Fibroblast of lung (primary cell): ENCODE results near the gene CMTM1. TPM values are rescaled to one million over a fixed set of nuclear protein-coding genes. Genes with fewer than 3 reads are reported as not detected.

Experiments used
- DNase-seq, 2 donors: peaks; one replicate each; pipeline versions ENCODE4 v3.0.0 to v3.0.0-alpha.2; 2010; ENCODE audit warnings: low read depth in 2 of 2
- H2AFZ ChIP-seq: 2 replicates; pipeline ENCODE4 v1.5.1; 2012; ENCODE audit warnings: low read length, control low read depth, inconsistent platforms
- H3K27ac ChIP-seq: 2 replicates; pipeline ENCODE4 v1.5.1; 2011; ENCODE audit warnings: low read length, control low read depth; ENCODE audit not compliant: insufficient read depth
- H3K27me3 ChIP-seq: 2 replicates; pipeline ENCODE4 v1.5.1; 2011; ENCODE audit warnings: mild to moderate bottlenecking, low read length; ENCODE audit not compliant: control insufficient read depth, insufficient read depth
- H3K36me3 ChIP-seq: 2 replicates; pipeline ENCODE4 v1.5.1; 2011; ENCODE audit warnings: low read length; ENCODE audit not compliant: control insufficient read depth, insufficient read depth
- H3K4me1 ChIP-seq: 2 replicates; pipeline ENCODE4 v1.5.1; 2011; ENCODE audit warnings: low read length; ENCODE audit not compliant: control insufficient read depth, insufficient read depth; ENCODE audit errors: extremely low read depth
- H3K4me2 ChIP-seq: 2 replicates; pipeline ENCODE4 v1.5.1; 2011; ENCODE audit warnings: low read length, control low read depth; ENCODE audit not compliant: insufficient read depth; ENCODE audit errors: extremely low read depth
- H3K4me3 ChIP-seq, 4 experiments: fragments of 200-600 bp in 1 of 4; sonication (generic) in 1 of 4; replicated peaks in 1 of 4; 2 replicates each; pipeline ENCODE4 v1.5.1; 2011 to 2016; ENCODE audit warnings: low read length in 4 of 4, low read depth in 3 of 4, mild to moderate bottlenecking in 3 of 4, control low read depth in 2 of 4, inconsistent platforms in 1 of 4, mixed read lengths in 1 of 4; ENCODE audit not compliant: insufficient read depth in 1 of 4; ENCODE audit errors: control extremely low read depth in 1 of 4
- H3K79me2 ChIP-seq: 2 replicates; pipeline ENCODE4 v1.5.1; 2012; ENCODE audit warnings: mild to moderate bottlenecking, low read length, inconsistent platforms; ENCODE audit not compliant: control insufficient read depth, insufficient read depth
- H3K9ac ChIP-seq: 2 replicates; pipeline ENCODE4 v1.5.1; 2011; ENCODE audit warnings: mild to moderate bottlenecking, low read length, control low read depth; ENCODE audit not compliant: insufficient read depth
- H3K9me3 ChIP-seq: 2 replicates; pipeline ENCODE4 v1.5.1; 2012; ENCODE audit warnings: low read depth, low read length; ENCODE audit not compliant: control insufficient read depth, insufficient read depth
- H4K20me1 ChIP-seq: 2 replicates; pipeline ENCODE4 v1.5.1; 2011; ENCODE audit warnings: low read length; ENCODE audit not compliant: control insufficient read depth, insufficient read depth; ENCODE audit errors: extremely low read depth
- EZH2 ChIP-seq: IDR thresholded peaks from 2 replicates; pipeline ENCODE4 v1.5.1; 2012; ENCODE audit warnings: low read length, control low read depth, mild to moderate bottlenecking; ENCODE audit errors: missing control alignments
- polyA plus RNA-seq, 2 donors: library from polyadenylated mRNA; depleted of rRNA in 1 of 2; stranded (reverse) in 1 of 2; unstranded in 1 of 2; fragments of >200 nt; gene quantifications; 2 replicates each; pipeline ENCODE4 v1.2.1, GENCODE V29; 2011 to 2012; ENCODE audit warnings: missing spikeins in 1 of 2
- total RNA-seq: library from RNA; depleted of rRNA; stranded (reverse); fragments of >200 nt; gene quantifications from 2 replicates; pipeline ENCODE4 v1.2.1, GENCODE V29; 2014
- TF ChIP-seq, protein P1 (sequence below), 2 donors: IDR thresholded peaks in 1 of 2; conservative IDR thresholded peaks in 1 of 2; 1 replicate in 1 of 2; 2 replicates in 1 of 2; pipeline ENCODE4 v1.5.1; 2011 to 2012; ENCODE audit warnings: low read length in 2 of 2, control low read depth in 1 of 2, inconsistent platforms in 1 of 2, low read depth in 1 of 2, mild to moderate bottlenecking in 1 of 2

CMTM1 gene
- total and polyA plus RNA-seq, 2 donors (not counting 1 experiment from before 2014, with no cell fraction given), result 0.99 to 1.5 TPM

DNA sequence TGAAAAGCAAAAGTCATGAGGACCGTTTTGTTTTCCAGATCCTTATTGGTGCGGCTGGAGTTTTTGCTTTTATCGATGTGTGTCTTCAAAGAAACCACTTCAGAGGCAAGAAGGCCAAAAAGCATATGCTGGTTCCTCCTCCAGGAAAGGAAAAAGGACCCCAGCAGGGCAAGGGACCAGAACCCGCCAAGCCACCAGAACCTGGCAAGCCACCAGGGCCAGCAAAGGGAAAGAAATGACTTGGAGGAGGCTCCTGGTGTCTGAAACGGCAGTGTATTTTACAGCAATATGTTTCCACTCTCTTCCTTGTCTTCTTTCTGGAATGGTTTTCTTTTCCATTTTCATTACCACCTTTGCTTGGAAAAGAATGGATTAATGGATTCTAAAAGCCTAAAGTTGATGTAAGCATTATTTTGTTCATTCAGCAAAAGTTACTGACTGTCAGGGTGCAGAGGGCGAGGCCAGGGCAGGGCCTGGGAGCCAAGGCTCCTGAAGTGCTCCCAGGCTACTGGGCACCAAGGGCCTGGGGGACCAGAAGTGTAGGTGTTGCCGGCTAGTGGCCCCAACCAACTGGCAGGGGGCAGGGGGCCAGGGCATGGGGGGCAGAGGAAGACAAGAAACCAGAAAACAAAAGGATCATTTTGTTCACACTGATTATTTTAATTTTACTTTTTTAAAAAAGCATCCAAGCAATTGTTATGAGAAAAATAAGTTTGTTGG is 21.8 kb downstream of the CMTM1 start:
- no peak for DNase-seq
- H3K36me3 ChIP-seq, result no peaks in the 10 kb centered on the region
- H4K20me1 ChIP-seq, result no peaks in the 10 kb centered on the region
- no peak overlapping the region for H3K4me3 ChIP-seq
- no peaks in the 10 kb centered on the region for H3K4me1 ChIP-seq
- peaks cover 4% of the 10 kb centered on the region for H3K27me3 ChIP-seq
- TF ChIP-seq, protein P1, sequence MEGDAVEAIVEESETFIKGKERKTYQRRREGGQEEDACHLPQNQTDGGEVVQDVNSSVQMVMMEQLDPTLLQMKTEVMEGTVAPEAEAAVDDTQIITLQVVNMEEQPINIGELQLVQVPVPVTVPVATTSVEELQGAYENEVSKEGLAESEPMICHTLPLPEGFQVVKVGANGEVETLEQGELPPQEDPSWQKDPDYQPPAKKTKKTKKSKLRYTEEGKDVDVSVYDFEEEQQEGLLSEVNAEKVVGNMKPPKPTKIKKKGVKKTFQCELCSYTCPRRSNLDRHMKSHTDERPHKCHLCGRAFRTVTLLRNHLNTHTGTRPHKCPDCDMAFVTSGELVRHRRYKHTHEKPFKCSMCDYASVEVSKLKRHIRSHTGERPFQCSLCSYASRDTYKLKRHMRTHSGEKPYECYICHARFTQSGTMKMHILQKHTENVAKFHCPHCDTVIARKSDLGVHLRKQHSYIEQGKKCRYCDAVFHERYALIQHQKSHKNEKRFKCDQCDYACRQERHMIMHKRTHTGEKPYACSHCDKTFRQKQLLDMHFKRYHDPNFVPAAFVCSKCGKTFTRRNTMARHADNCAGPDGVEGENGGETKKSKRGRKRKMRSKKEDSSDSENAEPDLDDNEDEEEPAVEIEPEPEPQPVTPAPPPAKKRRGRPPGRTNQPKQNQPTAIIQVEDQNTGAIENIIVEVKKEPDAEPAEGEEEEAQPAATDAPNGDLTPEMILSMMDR (conservative IDR thresholded peaks at IDR 0.05 in 1 of 2, IDR thresholded peaks at IDR 0.05 in 1 of 2; ENCODE audit: low read depth in 1 of 2, low read length in 2 of 2), result no peak
- no peak for TF ChIP-seq EZH2
- H2AFZ ChIP-seq, result no peak overlapping the region
- H3K9me3 ChIP-seq, result no peaks in the 10 kb centered on the region
- no peaks in the 10 kb centered on the region for H3K79me2 ChIP-seq
- no peak overlapping the region for H3K27ac ChIP-seq
- peak overlapping the region; percentile 40 for H3K4me2 ChIP-seq
- H3K9ac ChIP-seq, result no peak overlapping the region

GRCh38 chr16:66588981-66589713 is 22.9 kb downstream of the CMTM1 start:
- no peak overlapping the region for H3K4me3 ChIP-seq
- no peaks in the 10 kb centered on the region for H3K79me2 ChIP-seq
- no peak overlapping the region for H3K9ac ChIP-seq
- H3K9me3 ChIP-seq, result no peaks in the 10 kb centered on the region
- peaks cover 4% of the 10 kb centered on the region for H3K27me3 ChIP-seq
- H4K20me1 ChIP-seq, result no peaks in the 10 kb centered on the region
- peak in 1 of 2 donors; percentile 40 for DNase-seq
- no peak overlapping the region for H2AFZ ChIP-seq
- no peak overlapping the region for H3K27ac ChIP-seq
- H3K4me1 ChIP-seq, result no peaks in the 10 kb centered on the region
- no peaks in the 10 kb centered on the region for H3K36me3 ChIP-seq
- H3K4me2 ChIP-seq, result no peak overlapping the region
- TF ChIP-seq EZH2, result no peak
- TF ChIP-seq, protein P1 (conservative IDR thresholded peaks at IDR 0.05 in 1 of 2, IDR thresholded peaks at IDR 0.05 in 1 of 2; ENCODE audit: low read depth in 1 of 2, low read length in 2 of 2), result peak; percentile 41 to 68

GRCh38 chr16:66590322-66590721 is 24.1 kb downstream of the CMTM1 start:
- Histone ChIP-seq H2AFZ (no peak overlapping the region), H3K4me2 (no peak overlapping the region), H3K9me3 (no peaks in the 10 kb centered on the region), H3K4me1 (no peaks in the 10 kb centered on the region), H3K36me3 (no peaks in the 10 kb centered on the region), H3K27me3 (peaks cover 4% of the 10 kb centered on the region), H4K20me1 (no peaks in the 10 kb centered on the region), H3K27ac (no peak overlapping the region), H3K79me2 (no peaks in the 10 kb centered on the region), H3K9ac (no peak overlapping the region), H3K4me3 (no peak overlapping the region)
- no peak for TF ChIP-seq EZH2
- TF ChIP-seq, protein P1 (conservative IDR thresholded peaks at IDR 0.05 in 1 of 2, IDR thresholded peaks at IDR 0.05 in 1 of 2; ENCODE audit: low read depth in 1 of 2, low read length in 2 of 2), result no peak
- no peak for DNase-seq
